MM.1S (cell line): ENCODE results near the gene FCHSD1.
A peak's percentile ranks its signal among the peaks of the same experiment; 100 is the strongest.

Source experiments
- DNase-seq: peaks from one replicate; pipeline ENCODE4 v3.0.0-alpha.2; 2015
- H2AFZ ChIP-seq: fragments of 300-600 bp; sonication (generic); 2 replicates; pipeline ENCODE4 v1.6.0; 2016; ENCODE audit warnings: antibody characterized with exemption, low read length
- H3F3A ChIP-seq: fragments of 300-600 bp; sonication (generic); 2 replicates; pipeline ENCODE4 v1.6.1; 2016; ENCODE audit warnings: mild to moderate bottlenecking, antibody characterized with exemption, low read length, moderate library complexity, mixed read lengths; ENCODE audit not compliant: insufficient read depth
- H3K27ac ChIP-seq: fragments of 300-600 bp; sonication (generic); 2 replicates; pipeline ENCODE4 v1.5.1; 2016; ENCODE audit warnings: mild to moderate bottlenecking, low read length
- H3K27me3 ChIP-seq: fragments of 300-600 bp; sonication (generic); replicated peaks from 2 replicates; pipeline ENCODE4 v1.6.0; 2016; ENCODE audit warnings: low read length; ENCODE audit not compliant: insufficient read depth
- H3K36me3 ChIP-seq: fragments of 300-600 bp; sonication (generic); replicated peaks from 2 replicates; pipeline ENCODE4 v1.6.1; 2016; ENCODE audit warnings: mild to moderate bottlenecking, low read length, mixed read lengths; ENCODE audit not compliant: insufficient read depth
- H3K4me1 ChIP-seq: fragments of 300-600 bp; sonication (generic); 2 replicates; pipeline ENCODE4 v1.6.1; 2016; ENCODE audit warnings: low read length, mixed read lengths
- H3K4me2 ChIP-seq: fragments of 300-600 bp; sonication (generic); 2 replicates; pipeline ENCODE4 v1.6.0; 2016; ENCODE audit warnings: low read depth, low read length
- H3K4me3 ChIP-seq: fragments of 300-600 bp; sonication (generic); 2 replicates; pipeline ENCODE4 v1.5.1; 2016; ENCODE audit warnings: low read length, mixed read lengths
- H3K79me2 ChIP-seq: fragments of 300-600 bp; sonication (generic); 2 replicates; pipeline ENCODE4 v1.6.1; 2016; ENCODE audit warnings: mixed run types, low read length, mixed read lengths
- H3K9ac ChIP-seq: fragments of 300-600 bp; sonication (generic); 2 replicates; pipeline ENCODE4 v1.6.1; 2016; ENCODE audit warnings: low read length, mixed read lengths
- H3K9me2 ChIP-seq: fragments of 300-600 bp; sonication (generic); replicated peaks from 2 replicates; pipeline ENCODE4 v1.6.1; 2016; ENCODE audit warnings: mild to moderate bottlenecking, low read length, mixed read lengths; ENCODE audit not compliant: insufficient read depth
- H3K9me3 ChIP-seq: fragments of 300-600 bp; sonication (generic); replicated peaks from 2 replicates; pipeline ENCODE4 v1.6.1; 2016; ENCODE audit warnings: mild to moderate bottlenecking, low read length, mixed read lengths; ENCODE audit not compliant: insufficient read depth
- H4K20me1 ChIP-seq: fragments of 300-600 bp; sonication (generic); 2 replicates; pipeline ENCODE4 v1.6.1; 2016; ENCODE audit warnings: mild to moderate bottlenecking, low read length, moderate library complexity, mixed read lengths; ENCODE audit not compliant: insufficient read depth
- CTCF ChIP-seq: fragments of 300-600 bp; sonication (generic); IDR thresholded peaks from 2 replicates; pipeline ENCODE4 v1.5.1; 2016; ENCODE audit warnings: antibody characterized with exemption, low read length, mixed read lengths
- EZH2 ChIP-seq: fragments of 300-600 bp; sonication (generic); optimal IDR thresholded peaks from 2 replicates; pipeline ENCODE3; 2017; ENCODE audit warnings: low read depth, mild to moderate bottlenecking, antibody characterized with exemption, low read length, mixed read lengths
- EZH2phosphoT487 ChIP-seq: fragments of 300-600 bp; sonication (generic); IDR thresholded peaks from 2 replicates; pipeline ENCODE4 v1.6.1; 2018; ENCODE audit warnings: antibody characterized with exemption, low read length

Gene FCHSD1

GRCh38 chr5:141691867-141692532 lies 40.8 kb upstream of the FCHSD1 start:
- peaks cover 4% of the 10 kb centered on the region; the same call in 1 of the 2 replicates for H3K27me3 ChIP-seq
- peak overlapping the region; percentile 85 for H2AFZ ChIP-seq
- no peaks in the 10 kb centered on the region for H3F3A ChIP-seq
- TF ChIP-seq EZH2 (no peak), CTCF (peak; percentile 94)
- no peak overlapping the region for H3K27ac ChIP-seq
- no peaks in the 10 kb centered on the region for H3K9me2 ChIP-seq
- H3K4me1 ChIP-seq: peaks cover 15% of the 10 kb centered on the region
- peak overlapping the region; percentile 95 for H3K4me2 ChIP-seq
- peak overlapping the region; percentile 63 for H3K4me3 ChIP-seq
- H3K9ac ChIP-seq: peak overlapping the region; percentile 42; the same call in 1 of the 2 replicates
- peak; percentile 77 for DNase-seq
- H4K20me1 ChIP-seq: no peaks in the 10 kb centered on the region
- H3K9me3 ChIP-seq: no peaks in the 10 kb centered on the region
- H3K36me3 ChIP-seq: no peaks in the 10 kb centered on the region
- no peaks in the 10 kb centered on the region for H3K79me2 ChIP-seq

GRCh38 chr5:141691286-141691866 lies 40.2 kb upstream of the FCHSD1 start:
- no peak for DNase-seq
- no peaks in the 10 kb centered on the region for H4K20me1 ChIP-seq
- H3K9me3 ChIP-seq: no peaks in the 10 kb centered on the region
- TF ChIP-seq EZH2 (no peak), EZH2phosphoT487 (no peak), CTCF (no peak)
- no peaks in the 10 kb centered on the region for H3F3A ChIP-seq
- no peak overlapping the region for H3K4me3 ChIP-seq
- H2AFZ ChIP-seq: no peak overlapping the region
- no peak overlapping the region for H3K9ac ChIP-seq
- H3K79me2 ChIP-seq: no peaks in the 10 kb centered on the region
- H3K27ac ChIP-seq: no peak overlapping the region
- H3K4me2 ChIP-seq: no peak overlapping the region
- H3K27me3 ChIP-seq: peaks cover 4% of the 10 kb centered on the region; the same call in 1 of the 2 replicates
- peaks cover 15% of the 10 kb centered on the region for H3K4me1 ChIP-seq
- H3K9me2 ChIP-seq: no peaks in the 10 kb centered on the region
- no peaks in the 10 kb centered on the region for H3K36me3 ChIP-seq

- Histone ChIP-seq H3K4me2 (no peak overlapping the region), H3K9ac (no peak overlapping the region), H3K4me1 (0 out of 2 replicates have a peak, but pooled peaks cover 2% of the 10 kb centered on the region), H3K4me3 (no peak overlapping the region), H3K79me2 (no peaks in the 10 kb centered on the region), H3F3A (no peaks in the 10 kb centered on the region), H3K27me3 (peaks cover 8% of the 10 kb centered on the region; the same call in 1 of the 2 replicates), H3K36me3 (no peaks in the 10 kb centered on the region), H3K9me2 (no peaks in the 10 kb centered on the region), H2AFZ (no peak overlapping the region), H4K20me1 (no peaks in the 10 kb centered on the region), H3K27ac (no peak overlapping the region), H3K9me3 (no peaks in the 10 kb centered on the region)
- TF ChIP-seq EZH2 (no peak), EZH2phosphoT487 (no peak), CTCF (no peak)
- no peak for DNase-seq
Observed at GRCh38 chr5:141686648-141687416, 35.6 kb upstream of the FCHSD1 start.
